ENCODE measurements around the gene FAM169A.
A peak's percentile ranks its signal among the peaks of the same experiment; 100 is the strongest.

GRCh38 chr5:74763504-74763903, 102.7 kb downstream of the FAM169A start:
- no peak for TF ChIP-seq POLR2A (IDR thresholded peaks at IDR 0.05; ENCODE audit: low read length)
- no peak for TF ChIP-seq CTCF (IDR thresholded peaks at IDR 0.05)
- no peak for TF ChIP-seq MYC (IDR thresholded peaks at IDR 0.05; ENCODE audit: borderline replicate concordance, low read length)
- TF ChIP-seq ZC3H11A (IDR thresholded peaks at IDR 0.05), result no peak
- no peak for TF ChIP-seq FOSL2 (IDR thresholded peaks at IDR 0.05)
- TF ChIP-seq FOSL2 (CRISPR knock-in tag; IDR thresholded peaks at IDR 0.05), result peak; percentile 74
- TF ChIP-seq CBX8 (IDR thresholded peaks at IDR 0.05), result no peak
- no peak for TF ChIP-seq KDM1A (IDR thresholded peaks at IDR 0.05; ENCODE audit: low read depth)
- no peak for TF ChIP-seq MAZ (IDR thresholded peaks at IDR 0.05; ENCODE audit: borderline replicate concordance, low read depth, low read length)
- no peak for TF ChIP-seq BHLHE40 (IDR thresholded peaks at IDR 0.05; ENCODE audit: low read depth, low read length)
- no peak for TF ChIP-seq RARB (CRISPR knock-in tag; IDR thresholded peaks at IDR 0.05)
- TF ChIP-seq RFX5 (IDR thresholded peaks at IDR 0.05), result no peak

Measured in A549 (cell line).